GM19240 (cell line): ENCODE measurements around the gene KCNK5.

Source experiments
- DNase-seq: peaks from one replicate; pipeline ENCODE4 v3.0.0; 2011; ENCODE audit warnings: low spot score; ENCODE audit not compliant: insufficient read length

Gene KCNK5

GRCh38 chr6:39228992-39229767, at the start of gene KCNK5:
Gene KCNK5 (minus strand): TSS chr6:39229475. CDS start chr6:39229111, 364 bp downstream.
- no peak for DNase-seq

DNA sequence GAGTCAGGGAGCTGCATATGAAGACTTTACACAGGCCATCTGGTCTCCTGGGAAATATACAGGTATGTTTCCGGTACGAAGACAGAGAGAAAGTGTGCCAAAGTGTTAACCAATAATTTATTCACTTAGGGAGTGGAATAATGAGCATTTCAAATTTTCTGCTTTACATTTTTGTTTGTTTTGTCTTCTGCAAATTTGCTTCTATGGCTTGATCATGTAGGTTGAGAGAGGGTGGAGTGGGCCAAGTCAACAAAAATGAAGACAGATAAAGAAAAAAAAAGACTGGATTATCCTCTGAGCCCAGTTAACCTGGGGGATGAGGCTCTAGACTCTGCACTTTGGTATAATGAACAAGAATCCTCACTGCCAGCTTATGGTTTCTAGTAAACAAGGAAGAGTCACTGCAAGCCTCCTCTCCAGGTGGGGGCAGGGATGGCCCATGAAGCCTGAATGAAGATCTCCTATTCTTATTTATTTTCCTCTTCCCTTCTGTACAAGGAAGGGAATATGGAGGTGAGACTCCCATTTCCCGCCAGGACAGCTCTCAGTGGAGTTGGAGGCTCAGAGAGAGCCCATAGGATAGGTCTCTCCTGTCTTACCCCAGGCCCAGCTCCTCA, 47.2 kb upstream of the KCNK5 start:
- DNase-seq: no peak

- DNase-seq: no peak
These were observed 45.6 kb upstream of the KCNK5 start for GRCh38 chr6:39274903-39275302.

DNA sequence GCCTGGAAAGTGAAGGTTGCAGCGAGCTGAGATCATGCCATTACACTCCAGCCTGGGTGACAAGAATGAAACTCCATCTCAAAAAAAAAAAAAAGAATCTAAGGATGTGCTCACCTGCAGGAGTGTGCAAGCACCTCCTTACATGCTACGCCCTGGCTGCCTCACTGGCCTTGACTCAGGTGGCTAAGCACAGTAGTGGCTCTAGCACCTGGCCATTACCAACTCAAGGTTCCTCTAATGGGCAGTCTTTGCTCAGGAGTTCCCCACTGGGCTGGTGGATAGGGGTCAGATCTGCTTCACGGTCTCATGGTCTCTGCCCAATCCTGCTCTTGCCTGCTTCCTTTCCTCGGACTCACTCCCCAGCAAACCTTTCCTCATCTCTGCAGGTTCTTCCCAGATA, 45.2 kb upstream of the KCNK5 start:
- DNase-seq: no peak

DNA sequence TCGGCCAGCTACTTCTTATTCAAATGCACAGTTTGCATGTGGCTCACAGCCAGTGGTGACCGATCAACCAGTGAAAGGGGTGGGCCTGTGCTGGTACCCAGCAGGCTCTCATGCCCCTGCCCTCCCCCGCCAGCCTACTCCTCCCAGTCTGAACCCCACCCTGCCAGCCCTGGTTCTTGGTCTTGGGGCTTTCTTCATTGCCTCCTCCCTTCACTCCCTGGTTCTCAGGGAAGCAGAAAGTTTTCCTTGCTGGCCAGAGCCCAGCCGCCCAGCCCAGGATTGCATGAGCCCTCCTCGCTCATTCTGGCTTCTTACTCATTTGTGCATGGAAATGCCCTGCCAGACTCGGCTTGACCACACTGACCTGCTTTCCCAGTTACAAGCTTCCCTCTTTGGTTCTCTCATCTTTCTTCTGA, 44.1 kb upstream of the KCNK5 start:
- no peak for DNase-seq

- no peak for DNase-seq
These were observed 40.7 kb upstream of the KCNK5 start for GRCh38 chr6:39269961-39270360.

- no peak for DNase-seq
These were observed 39.4 kb upstream of the KCNK5 start for GRCh38 chr6:39268721-39269120.

GRCh38 chr6:39268171-39268570, 38.9 kb upstream of the KCNK5 start:
- no peak for DNase-seq

- no peak for DNase-seq
These were observed 37.6 kb upstream of the KCNK5 start for GRCh38 chr6:39266782-39267355.

DNA sequence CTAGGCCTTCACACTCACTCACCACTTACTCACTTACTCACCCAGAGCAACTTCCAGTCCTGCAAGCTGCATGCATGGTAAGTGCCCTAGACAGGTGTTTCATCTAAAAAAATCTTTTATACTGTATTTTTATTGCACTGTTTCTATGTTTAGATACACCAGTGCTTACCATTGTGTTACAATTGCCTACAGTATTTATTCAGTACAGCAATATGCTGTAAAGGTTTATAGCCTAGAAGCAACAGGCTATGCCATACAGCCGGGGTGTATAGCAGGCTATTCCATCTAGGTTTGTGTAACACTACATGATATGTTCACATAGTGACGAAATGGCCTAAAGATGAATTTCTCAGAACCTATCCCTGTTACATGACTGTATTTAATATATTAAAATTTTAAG, 37.1 kb upstream of the KCNK5 start:
- DNase-seq: no peak

GRCh38 chr6:39263303-39264037, 34.2 kb upstream of the KCNK5 start:
- DNase-seq: no peak

- DNase-seq: no peak
These were observed 32.5 kb upstream of the KCNK5 start for GRCh38 chr6:39261751-39262150.

GRCh38 chr6:39260953-39261352, 31.7 kb upstream of the KCNK5 start:
- no peak for DNase-seq

DNA sequence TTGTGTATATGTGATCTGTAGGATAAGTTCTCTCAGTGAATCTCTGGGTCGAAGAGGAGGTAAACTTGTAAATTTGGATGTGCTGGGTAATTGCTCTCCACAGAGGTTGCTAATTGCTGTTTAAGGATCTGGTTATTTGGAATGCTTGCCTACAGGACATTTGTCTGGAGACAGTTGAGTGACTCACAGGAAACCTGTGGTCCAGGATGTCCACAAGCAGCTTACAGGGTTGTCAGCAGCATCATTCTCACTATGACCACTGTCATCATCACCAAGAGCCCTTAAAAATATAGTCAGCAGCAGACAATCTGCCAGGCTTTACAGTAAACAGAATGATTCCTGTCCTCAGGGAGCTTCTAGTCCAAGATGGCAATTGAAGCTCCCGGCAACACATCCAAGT, 31.2 kb upstream of the KCNK5 start:
- no peak for DNase-seq

DNA sequence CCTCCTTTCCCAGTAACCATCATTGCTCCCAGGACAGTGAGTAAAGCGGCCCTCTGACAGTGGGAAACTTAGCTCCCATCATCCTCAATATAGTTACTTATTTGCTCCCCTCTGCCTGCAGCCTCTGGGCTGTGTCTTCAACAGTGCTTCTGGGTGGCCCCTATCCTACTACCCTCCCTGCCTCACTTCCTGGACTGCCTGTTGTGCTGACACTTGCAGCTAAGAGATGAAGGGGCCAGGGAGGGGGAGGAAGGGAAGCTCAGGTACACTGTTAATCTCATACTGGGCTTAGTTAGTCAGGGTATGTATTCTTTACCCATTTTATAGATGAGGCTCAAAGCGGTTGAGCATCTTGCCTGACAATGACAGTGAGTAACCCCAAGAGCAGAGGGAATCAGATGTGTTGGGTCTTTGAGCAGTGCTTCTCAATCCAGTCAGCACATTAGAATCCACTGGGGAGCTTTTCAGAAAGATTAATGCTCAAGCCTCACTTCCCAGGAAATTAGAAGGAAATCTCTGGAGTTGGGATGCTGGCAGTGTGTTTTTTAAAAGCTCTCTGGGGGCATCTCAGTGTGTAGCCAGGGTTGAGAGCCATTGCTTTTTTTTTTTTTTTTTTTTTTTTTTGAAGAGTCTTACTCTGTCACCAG, 27.1 kb upstream of the KCNK5 start:
- no peak for DNase-seq

DNA sequence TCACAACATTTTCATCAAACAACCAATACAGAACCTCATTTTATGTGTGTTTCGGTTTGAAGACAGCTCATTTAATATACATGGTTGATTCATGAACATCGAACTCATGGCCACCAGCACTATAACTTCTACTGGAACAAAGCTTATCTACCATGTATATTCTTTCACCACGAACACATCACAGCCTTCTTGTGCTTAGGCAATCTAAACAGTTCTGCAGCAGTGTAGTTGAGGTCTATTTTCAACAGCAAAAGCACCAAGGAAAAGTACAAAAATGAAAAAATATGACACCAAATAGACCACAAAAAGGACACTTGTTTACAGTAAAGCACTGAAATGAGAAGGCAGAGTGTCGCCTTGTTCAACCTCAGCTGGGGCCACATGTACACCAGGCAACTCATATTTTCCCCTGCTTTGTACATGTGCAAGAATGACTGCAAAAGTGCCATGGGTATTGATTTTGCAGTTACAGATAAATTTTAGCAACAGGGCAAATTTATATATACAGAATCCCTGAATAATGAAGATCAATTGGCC, 25.8 kb upstream of the KCNK5 start:
- DNase-seq: no peak

- DNase-seq: no peak
These were observed 22.1 kb upstream of the KCNK5 start for GRCh38 chr6:39251406-39251805.

- no peak for DNase-seq
These were observed 21.2 kb upstream of the KCNK5 start for GRCh38 chr6:39250507-39250906.

DNA sequence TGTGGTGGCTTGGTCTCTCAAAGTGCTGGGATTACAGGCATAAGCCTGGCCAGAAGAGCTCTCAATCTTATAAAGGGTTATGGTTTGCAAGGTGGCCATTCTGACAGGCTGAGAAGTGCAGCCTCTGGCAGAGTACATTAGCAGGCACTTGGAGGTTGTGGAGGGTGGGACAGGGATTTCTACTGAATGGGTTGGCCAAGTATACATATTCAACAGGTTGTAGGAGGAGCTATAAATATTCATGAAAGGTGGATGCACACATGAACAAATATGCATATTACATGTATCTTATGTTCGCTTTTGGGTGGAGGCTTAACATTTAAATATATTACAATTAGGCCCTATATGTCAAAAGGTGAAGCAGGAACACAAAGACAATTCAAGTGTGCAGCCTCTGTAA, 20.0 kb upstream of the KCNK5 start:
- DNase-seq: no peak

DNA sequence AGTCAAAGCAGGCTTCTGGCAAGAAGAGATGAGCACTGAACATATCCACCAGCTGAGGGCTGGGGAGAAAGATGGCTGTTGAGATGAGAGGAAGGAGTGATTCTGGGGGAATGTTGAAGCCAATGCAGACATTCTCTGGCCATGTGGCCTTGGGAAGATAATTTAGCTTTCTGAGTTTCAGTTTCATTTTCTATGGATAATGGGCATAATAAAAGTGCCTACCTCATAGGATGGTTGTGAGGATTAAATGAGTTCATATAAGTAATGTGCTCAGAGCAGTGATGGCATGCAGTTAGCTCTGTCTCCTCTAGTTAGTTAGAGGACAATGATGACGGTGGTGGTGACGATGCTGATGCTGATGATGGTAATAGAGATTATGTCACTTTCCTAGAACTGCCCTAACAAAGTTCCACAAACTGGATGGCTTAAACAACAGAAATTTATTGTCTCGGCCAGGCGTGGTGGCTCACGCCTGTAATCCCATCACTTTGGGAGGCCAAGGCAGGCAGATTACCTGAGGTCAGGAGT, 18.5 kb upstream of the KCNK5 start:
- DNase-seq: no peak

DNA sequence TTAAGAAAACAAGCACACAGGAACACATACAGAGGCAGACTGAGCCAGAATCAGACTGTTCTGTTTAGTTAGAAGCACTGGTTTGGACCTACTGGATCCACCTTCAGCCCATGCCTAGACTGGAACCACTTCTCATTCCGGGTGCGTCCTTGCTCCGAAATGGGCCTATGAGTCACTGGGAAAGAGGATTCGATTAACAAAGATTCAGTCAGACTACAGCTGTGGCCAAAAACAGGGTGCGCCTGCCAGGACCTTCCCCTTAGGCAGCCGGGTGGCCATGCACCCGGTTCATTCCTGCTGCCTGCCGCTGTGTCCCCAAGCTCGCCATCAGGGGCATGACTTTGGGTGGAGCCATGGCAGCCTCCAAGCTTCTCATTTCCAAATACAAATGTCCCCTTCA, 14.5 kb upstream of the KCNK5 start:
- no peak for DNase-seq
